ENCODE measurements around the gene UBE2D2.
"Not testable (repeated sequence)": the region's sequence is repeated elsewhere in the genome, so short reads cannot be mapped to it uniquely, and the experiment has no call there.

- not testable (repeated sequence) for TF ChIP-seq POLR2A, POLR2AphosphoS5 (IDR thresholded peaks at IDR 0.05; ENCODE audit: low read depth, low read length)
These were observed 34.6 kb upstream of the UBE2D2 start for GRCh38 chr5:139526309-139527089.

Data from GM12892 (cell line).